ENCODE measurements around the gene ZNF282. TPM values are rescaled to one million over a fixed set of nuclear protein-coding genes. Genes with fewer than 3 reads are reported as not detected.
A peak's percentile ranks its signal among the peaks of the same experiment; 100 is the strongest.

The ZNF282 gene
- total RNA-seq, 1 donor from 2014 or later = 28.1 TPM

- Mint-ChIP-seq H3K27ac (ENCODE audit: unreplicated experiment) (peak overlapping the region; percentile 69), H3K4me1 (ENCODE audit: low read depth, unreplicated experiment) (peaks cover 25% of the 10 kb centered on the region), H3K36me3 (ENCODE audit: low read depth, unreplicated experiment) (peaks cover 48% of the 10 kb centered on the region), H3K27me3 (ENCODE audit: low read depth, unreplicated experiment) (no peaks in the 10 kb centered on the region), H3K4me3 (ENCODE audit: unreplicated experiment) (peak overlapping the region; percentile 47), H3K9me3 (ENCODE audit: unreplicated experiment) (peaks cover 3% of the 10 kb centered on the region)
- H3K4me3 ChIP-seq (ENCODE audit: insufficient read depth, low read depth, low read length) = no peak overlapping the region
- H3K36me3 ChIP-seq (ENCODE audit: insufficient read depth, low read length) = peaks cover 33% of the 10 kb centered on the region
- FAIRE-seq (no peak), DNase-seq (ENCODE audit: low read depth) (peak; percentile 54)
- H3K27ac ChIP-seq (ENCODE audit: low read depth, low read length) = peak overlapping the region; percentile 64
- H3K79me2 ChIP-seq (ENCODE audit: insufficient read depth, low read length) = peaks cover 2% of the 10 kb centered on the region
- H3K4me2 ChIP-seq (ENCODE audit: low read length) = peak overlapping the region; percentile 15
- peak overlapping the region; percentile 33 for H3K9ac ChIP-seq (ENCODE audit: low read length)
- H3K4me1 ChIP-seq (ENCODE audit: insufficient read depth, low read length) = peaks cover 17% of the 10 kb centered on the region
- no peak overlapping the region for H2AFZ ChIP-seq (ENCODE audit: low read depth, low read length)
- TF ChIP-seq CTCF (IDR thresholded peaks at IDR 0.05; ENCODE audit: insufficient read depth, low read depth, low read length) (no peak), EZH2 (IDR thresholded peaks at IDR 0.05; ENCODE audit: insufficient read depth, low read length) (no peak)
- peaks cover 18% of the 10 kb centered on the region for H4K20me1 ChIP-seq (ENCODE audit: insufficient read depth, low read length)
- H3K9me3 ChIP-seq (ENCODE audit: insufficient read depth, low read depth, low read length) = no peaks in the 10 kb centered on the region
- no peaks in the 10 kb centered on the region for H3K27me3 ChIP-seq (ENCODE audit: insufficient read depth, low read length)
Measured at GRCh38 chr7:149218469-149219420, 23.4 kb downstream of the ZNF282 start.

GRCh38 chr7:149220534-149220933, 25.2 kb downstream of the ZNF282 start:
- H3K4me1 Mint-ChIP-seq (ENCODE audit: low read depth, unreplicated experiment) = peaks cover 25% of the 10 kb centered on the region
- H3K4me3 Mint-ChIP-seq (ENCODE audit: unreplicated experiment) = no peak overlapping the region
- Histone ChIP-seq H3K9me3 (ENCODE audit: insufficient read depth, low read depth, low read length) (no peaks in the 10 kb centered on the region), H3K4me3 (ENCODE audit: insufficient read depth, low read depth, low read length) (no peak overlapping the region), H2AFZ (ENCODE audit: low read depth, low read length) (no peak overlapping the region), H4K20me1 (ENCODE audit: insufficient read depth, low read length) (peaks cover 18% of the 10 kb centered on the region), H3K36me3 (ENCODE audit: insufficient read depth, low read length) (peaks cover 20% of the 10 kb centered on the region), H3K27me3 (ENCODE audit: insufficient read depth, low read length) (no peaks in the 10 kb centered on the region), H3K79me2 (ENCODE audit: insufficient read depth, low read length) (peaks cover 2% of the 10 kb centered on the region), H3K27ac (ENCODE audit: low read depth, low read length) (no peak overlapping the region), H3K4me1 (ENCODE audit: insufficient read depth, low read length) (peaks cover 17% of the 10 kb centered on the region), H3K9ac (ENCODE audit: low read length) (no peak overlapping the region), H3K4me2 (ENCODE audit: low read length) (no peak overlapping the region)
- DNase-seq (ENCODE audit: low read depth) (peak; percentile 54), FAIRE-seq (no peak)
- H3K9me3 Mint-ChIP-seq (ENCODE audit: unreplicated experiment) = peaks cover 3% of the 10 kb centered on the region
- no peaks in the 10 kb centered on the region for H3K27me3 Mint-ChIP-seq (ENCODE audit: low read depth, unreplicated experiment)
- TF ChIP-seq CTCF (IDR thresholded peaks at IDR 0.05; ENCODE audit: insufficient read depth, low read depth, low read length) = no peak
- no peak for TF ChIP-seq EZH2 (IDR thresholded peaks at IDR 0.05; ENCODE audit: insufficient read depth, low read length)
- peak overlapping the region; percentile 78 for H3K27ac Mint-ChIP-seq (ENCODE audit: unreplicated experiment)
- H3K36me3 Mint-ChIP-seq (ENCODE audit: low read depth, unreplicated experiment) = peaks cover 43% of the 10 kb centered on the region

- no peaks in the 10 kb centered on the region for H3K27me3 ChIP-seq (ENCODE audit: insufficient read depth, low read length)
- H3K79me2 ChIP-seq (ENCODE audit: insufficient read depth, low read length) = peaks cover 2% of the 10 kb centered on the region
- Mint-ChIP-seq H3K27me3 (ENCODE audit: low read depth, unreplicated experiment) (no peaks in the 10 kb centered on the region), H3K36me3 (ENCODE audit: low read depth, unreplicated experiment) (peaks cover 24% of the 10 kb centered on the region), H3K4me3 (ENCODE audit: unreplicated experiment) (no peak overlapping the region), H3K9me3 (ENCODE audit: unreplicated experiment) (peaks cover 3% of the 10 kb centered on the region), H3K4me1 (ENCODE audit: low read depth, unreplicated experiment) (peaks cover 21% of the 10 kb centered on the region), H3K27ac (ENCODE audit: unreplicated experiment) (no peak overlapping the region)
- H3K4me2 ChIP-seq (ENCODE audit: low read length) = no peak overlapping the region
- H2AFZ ChIP-seq (ENCODE audit: low read depth, low read length) = no peak overlapping the region
- no peak for TF ChIP-seq CTCF (IDR thresholded peaks at IDR 0.05; ENCODE audit: insufficient read depth, low read depth, low read length)
- TF ChIP-seq EZH2 (IDR thresholded peaks at IDR 0.05; ENCODE audit: insufficient read depth, low read length) = no peak
- peaks cover 14% of the 10 kb centered on the region for H4K20me1 ChIP-seq (ENCODE audit: insufficient read depth, low read length)
- no peak overlapping the region for H3K9ac ChIP-seq (ENCODE audit: low read length)
- FAIRE-seq = no peak
- DNase-seq (ENCODE audit: low read depth) = no peak
- H3K9me3 ChIP-seq (ENCODE audit: insufficient read depth, low read depth, low read length) = no peaks in the 10 kb centered on the region
- H3K27ac ChIP-seq (ENCODE audit: low read depth, low read length) = no peak overlapping the region
- no peak overlapping the region for H3K4me3 ChIP-seq (ENCODE audit: insufficient read depth, low read depth, low read length)
- H3K36me3 ChIP-seq (ENCODE audit: insufficient read depth, low read length) = peaks cover 7% of the 10 kb centered on the region
- peaks cover 16% of the 10 kb centered on the region for H3K4me1 ChIP-seq (ENCODE audit: insufficient read depth, low read length)
Measured at GRCh38 chr7:149223176-149223575, 27.8 kb downstream of the ZNF282 start.

Measured in astrocyte (in vitro differentiated cells and primary cell).